Trophoblast cell (in vitro differentiated cells and primary cell): ENCODE measurements around the gene TUBA1C.

Experiments used
- DNase-seq, 2 donors: peaks; one replicate each; pipeline ENCODE4 v3.0.0-alpha.2; 2016
- H2AFZ ChIP-seq: 2 replicates; pipeline ENCODE4 v1.6.1; 2013; ENCODE audit warnings: low read length, moderate library complexity, mild to moderate bottlenecking; ENCODE audit not compliant: insufficient read depth, poor library complexity
- H2AK5ac ChIP-seq: 2 replicates; pipeline ENCODE4 v1.6.1; 2013; ENCODE audit warnings: mild to moderate bottlenecking, low read length
- H2BK120ac ChIP-seq: 2 replicates; pipeline ENCODE4 v1.6.1; 2013; ENCODE audit warnings: low read length, mild to moderate bottlenecking, moderate library complexity; ENCODE audit not compliant: insufficient read depth, poor library complexity
- H2BK12ac ChIP-seq: 2 replicates; pipeline ENCODE4 v1.6.1; 2013; ENCODE audit warnings: mild to moderate bottlenecking, low read length, moderate library complexity
- H2BK5ac ChIP-seq: 2 replicates; pipeline ENCODE4 v1.6.1; 2013; ENCODE audit warnings: low read length, low read depth, moderate library complexity, mild to moderate bottlenecking; ENCODE audit not compliant: poor library complexity
- H3K14ac ChIP-seq: 2 replicates; pipeline ENCODE4 v1.6.1; 2013; ENCODE audit warnings: mild to moderate bottlenecking, low read length
- H3K18ac ChIP-seq: 2 replicates; pipeline ENCODE4 v1.6.1; 2013; ENCODE audit warnings: mild to moderate bottlenecking, low read length
- H3K23ac ChIP-seq: 2 replicates; pipeline ENCODE4 v1.6.1; 2013; ENCODE audit warnings: low read length
- H3K27ac ChIP-seq: 2 replicates; pipeline ENCODE4 v1.5.1; 2013; ENCODE audit warnings: low read depth, mild to moderate bottlenecking, inconsistent platforms, low read length, moderate library complexity
- H3K27me3 ChIP-seq: 2 replicates; pipeline ENCODE4 v1.6.1; 2013; ENCODE audit warnings: inconsistent platforms, mild to moderate bottlenecking, low read length, moderate library complexity; ENCODE audit not compliant: insufficient read depth
- H3K36me3 ChIP-seq, 2 experiments: 1 replicate in 1 of 2; 2 replicates in 1 of 2; pipeline ENCODE4 v1.6.1; 2013; ENCODE audit warnings: low read length in 2 of 2, mild to moderate bottlenecking in 2 of 2, moderate library complexity in 1 of 2; ENCODE audit not compliant: insufficient read depth in 2 of 2, control insufficient read depth in 1 of 2
- H3K4ac ChIP-seq: 2 replicates; pipeline ENCODE4 v1.6.1; 2013; ENCODE audit warnings: low read depth, mild to moderate bottlenecking, low read length, moderate library complexity
- H3K4me1 ChIP-seq, 2 experiments: 1 replicate in 1 of 2; 2 replicates in 1 of 2; pipeline ENCODE4 v1.6.1; 2013; ENCODE audit warnings: low read length in 2 of 2, mild to moderate bottlenecking in 2 of 2, moderate library complexity in 1 of 2; ENCODE audit not compliant: insufficient read depth in 2 of 2, control insufficient read depth in 1 of 2
- H3K4me2 ChIP-seq: 2 replicates; pipeline ENCODE4 v1.6.1; 2013; ENCODE audit warnings: inconsistent platforms, mild to moderate bottlenecking, low read length, moderate library complexity
- H3K4me3 ChIP-seq: 2 replicates; pipeline ENCODE4 v1.5.1; 2013; ENCODE audit warnings: mild to moderate bottlenecking, low read depth, low read length, inconsistent platforms
- H3K79me1 ChIP-seq: one replicate; pipeline ENCODE4 v1.6.1; 2013; ENCODE audit warnings: low read length
- H3K79me2 ChIP-seq: 2 replicates; pipeline ENCODE4 v1.6.1; 2013; ENCODE audit warnings: low read length, mild to moderate bottlenecking; ENCODE audit not compliant: control insufficient read depth, insufficient read depth, poor library complexity
- H3K9ac ChIP-seq: 2 replicates; pipeline ENCODE4 v1.6.1; 2013; ENCODE audit warnings: mild to moderate bottlenecking, low read length
- H3K9me3 ChIP-seq: 2 replicates; pipeline ENCODE4 v1.6.1; 2013; ENCODE audit warnings: low read depth, mild to moderate bottlenecking, control low read depth, inconsistent platforms, low read length; ENCODE audit not compliant: insufficient read depth
- H4K12ac ChIP-seq: 2 replicates; pipeline ENCODE4 v1.6.1; 2013; ENCODE audit warnings: low read depth, mild to moderate bottlenecking, low read length, moderate library complexity
- H4K8ac ChIP-seq: 2 replicates; pipeline ENCODE4 v1.6.1; 2013; ENCODE audit warnings: low read depth, mild to moderate bottlenecking, low read length, moderate library complexity
- H4K91ac ChIP-seq: one replicate; pipeline ENCODE4 v1.6.1; 2013; ENCODE audit warnings: low read depth, mild to moderate bottlenecking, low read length, moderate library complexity
- WGBS: extraction: QIAGEN DNeasy Blood & Tissue Kit; methylation state at CpG from one replicate; pipeline ENCODE4 v1.1.7; 2013; ENCODE audit warnings: missing lambda C conversion rate; ENCODE audit not compliant: insufficient read length, insufficient coverage; ENCODE audit errors: extremely low coverage; 5-methylcytosine and 5-hydroxymethylcytosine counted together

Gene TUBA1C

DNA sequence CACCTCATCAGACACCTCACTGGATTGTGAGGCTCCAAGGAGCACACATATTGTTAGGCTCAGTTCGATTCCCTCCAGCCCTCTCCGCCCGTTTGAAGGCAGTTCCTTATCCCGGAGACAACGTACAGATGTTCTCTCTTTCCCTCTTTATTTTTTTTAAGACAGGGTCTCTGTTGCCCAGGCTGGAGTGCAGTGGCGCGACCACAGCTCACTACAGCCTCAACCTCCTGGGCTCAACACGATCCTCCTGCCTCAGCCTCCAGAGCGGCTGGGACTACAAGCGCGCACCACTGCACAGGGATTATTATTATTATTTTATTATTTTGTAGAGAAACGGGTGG, 57.5 kb downstream of the TUBA1C start:
- H3K27me3 ChIP-seq, result no peaks in the 10 kb centered on the region
- H3K4me2 ChIP-seq, result peak overlapping the region; percentile 69
- no peaks in the 10 kb centered on the region for H3K9me3 ChIP-seq
- H3K23ac ChIP-seq, result no peak overlapping the region
- H2AK5ac ChIP-seq, result peak overlapping the region; percentile 53
- H4K8ac ChIP-seq, result peak overlapping the region; percentile 94
- peak overlapping the region; percentile 92 for H4K12ac ChIP-seq
- H3K4me1 ChIP-seq, result peaks cover 11 to 13% of the 10 kb centered on the region in 2 experiments
- H2BK12ac ChIP-seq, result no peak overlapping the region
- no peak overlapping the region for H4K91ac ChIP-seq
- H2AFZ ChIP-seq, result peak overlapping the region; percentile 87
- no CpG with 5 or more reads among the region's 12 CpGs for WGBS
- H2BK120ac ChIP-seq, result no peak overlapping the region
- H2BK5ac ChIP-seq, result no peak overlapping the region
- peak overlapping the region; percentile 83 for H3K4me3 ChIP-seq
- no peak overlapping the region for H3K9ac ChIP-seq
- peaks cover 5% of the 10 kb centered on the region for H3K79me1 ChIP-seq
- H3K4ac ChIP-seq, result no peak overlapping the region
- H3K14ac ChIP-seq, result no peak overlapping the region
- peaks cover 15 to 17% of the 10 kb centered on the region in 2 experiments for H3K36me3 ChIP-seq
- DNase-seq, result peak in 1 of 2 donors; percentile 46
- no peak overlapping the region for H3K27ac ChIP-seq
- H3K79me2 ChIP-seq, result peaks cover 2% of the 10 kb centered on the region
- no peak overlapping the region for H3K18ac ChIP-seq

DNA sequence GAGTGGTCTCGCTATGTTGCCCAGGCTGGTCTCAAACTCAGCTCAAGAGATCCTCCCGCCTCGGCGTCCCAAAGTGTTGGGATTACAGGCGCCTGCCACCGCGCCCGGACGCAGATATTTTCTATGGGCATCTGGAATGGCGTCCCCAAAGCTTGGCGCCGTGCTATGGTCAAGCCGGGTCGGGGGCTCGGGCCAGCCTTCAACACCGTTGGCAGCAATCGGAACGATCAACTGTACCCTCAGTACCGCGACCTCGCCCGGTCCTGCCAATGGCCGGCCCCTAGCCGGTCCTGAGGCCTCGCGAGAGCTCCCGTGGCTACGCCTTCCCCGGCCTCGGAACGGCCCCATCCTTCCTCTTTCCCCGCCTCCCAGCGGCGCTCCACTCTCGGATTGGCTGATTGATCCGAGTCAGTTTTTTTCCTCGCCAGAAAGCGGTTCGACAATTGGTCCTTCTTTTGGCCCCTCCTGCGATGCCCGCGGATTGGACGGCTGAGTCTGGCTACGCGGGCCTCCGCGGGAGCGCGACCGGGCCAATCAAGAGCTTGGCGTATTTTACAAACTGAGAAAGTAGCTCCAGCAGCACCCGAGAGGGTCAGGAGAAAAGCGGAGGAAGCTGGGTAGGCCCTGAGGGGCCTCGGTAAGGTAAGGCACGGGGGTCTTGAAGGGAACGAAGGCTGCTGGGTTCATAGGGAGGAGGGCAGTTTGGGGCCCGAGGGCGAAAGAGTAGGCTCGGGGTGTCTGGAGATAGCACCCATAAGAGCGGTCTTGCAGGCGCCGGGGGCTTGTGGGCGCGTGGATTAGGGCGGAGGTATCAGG, 58.0 kb downstream of the TUBA1C start, which contains the start of gene TROAP:
Gene TROAP (plus strand): TSS at position 548 of the 816 bp plus-strand sequence. CDS start 354 bp downstream, outside the sequence.
- peak within 1 kb of the TSS; percentile 94 for H4K8ac ChIP-seq
- no CpG with 5 or more reads among the region's 65 CpGs for WGBS
- peak within 1 kb of the TSS; percentile 94 for H2AFZ ChIP-seq
- peaks cover 11 to 13% of the 10 kb centered on the region in 2 experiments for H3K4me1 ChIP-seq
- peaks cover 5% of the 10 kb centered on the region for H3K79me1 ChIP-seq
- H3K23ac ChIP-seq, result no peak within 1 kb of the TSS
- H3K36me3 ChIP-seq, result peaks cover 15 to 19% of the 10 kb centered on the region in 2 experiments
- peak; percentile 98 to 100 for DNase-seq
- H3K9ac ChIP-seq, result peak within 1 kb of the TSS; percentile 84
- H3K79me2 ChIP-seq, result peaks cover 2% of the 10 kb centered on the region
- peak within 1 kb of the TSS; percentile 67 for H3K14ac ChIP-seq
- no peak within 1 kb of the TSS for H3K27ac ChIP-seq
- peak within 1 kb of the TSS; percentile 65 for H4K91ac ChIP-seq
- H3K9me3 ChIP-seq, result no peaks in the 10 kb centered on the region
- peak within 1 kb of the TSS; percentile 88 for H3K4me2 ChIP-seq
- H3K4me3 ChIP-seq, result peak within 1 kb of the TSS; percentile 84
- H2BK5ac ChIP-seq, result peak within 1 kb of the TSS; percentile 56
- H4K12ac ChIP-seq, result peak within 1 kb of the TSS; percentile 92
- H3K18ac ChIP-seq, result peak within 1 kb of the TSS; percentile 64
- H3K27me3 ChIP-seq, result no peaks in the 10 kb centered on the region
- peak within 1 kb of the TSS; percentile 53 for H2AK5ac ChIP-seq
- no peak within 1 kb of the TSS for H2BK12ac ChIP-seq
- H2BK120ac ChIP-seq, result peak within 1 kb of the TSS; percentile 15
- peak within 1 kb of the TSS; percentile 73 for H3K4ac ChIP-seq

- Histone ChIP-seq H2BK5ac (no peak overlapping the region), H3K9ac (peak overlapping the region; percentile 82), H4K91ac (peak overlapping the region; percentile 51), H3K23ac (no peak overlapping the region), H3K4me1 (peaks cover 11 to 13% of the 10 kb centered on the region in 2 experiments), H3K18ac (peak overlapping the region; percentile 26), H2AK5ac (no peak overlapping the region), H3K27ac (no peak overlapping the region), H3K14ac (peak overlapping the region; percentile 67), H3K36me3 (peaks cover 15 to 19% of the 10 kb centered on the region in 2 experiments), H4K8ac (peak overlapping the region; percentile 72), H4K12ac (peak overlapping the region; percentile 64), H3K4me3 (peak overlapping the region; percentile 84), H3K9me3 (no peaks in the 10 kb centered on the region), H3K4me2 (peak overlapping the region; percentile 88), H2BK120ac (peak overlapping the region; percentile 15), H3K79me2 (peaks cover 2% of the 10 kb centered on the region), H3K27me3 (no peaks in the 10 kb centered on the region), H2BK12ac (no peak overlapping the region), H2AFZ (peak overlapping the region; percentile 94), H3K79me1 (peaks cover 5% of the 10 kb centered on the region), H3K4ac (peak overlapping the region; percentile 73)
- WGBS, result no CpG with 5 or more reads among the region's 19 CpGs
- DNase-seq, result no peak
Observed at GRCh38 chr12:49323524-49324097, 58.7 kb downstream of the TUBA1C start.
